ENCODE data around the gene LYZL1.
"Not testable (repeated sequence)": the region's sequence is repeated elsewhere in the genome, so short reads cannot be mapped to it uniquely, and the experiment has no call there.

The LYZL1 gene

DNA sequence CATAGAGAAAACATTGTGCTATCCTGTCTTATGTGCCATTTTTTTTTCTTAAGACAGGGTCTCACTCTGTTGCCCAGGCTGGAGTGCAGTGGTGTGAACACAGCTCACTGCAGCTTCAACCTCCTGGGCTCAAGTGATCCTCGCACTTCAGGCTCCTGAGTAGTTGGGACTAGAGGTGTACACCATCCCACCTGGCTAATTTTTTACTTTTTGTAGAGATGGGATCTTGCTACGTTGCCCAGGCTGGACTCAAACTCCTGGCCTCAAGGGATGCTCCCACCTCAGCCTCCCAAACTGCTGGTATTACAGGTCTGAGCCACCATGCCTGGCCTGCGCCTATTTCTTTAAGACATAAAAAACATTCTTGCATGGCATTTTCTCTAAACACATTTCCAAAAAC, 20.6 kb downstream of the LYZL1 start:
- TF ChIP-seq CTCF (IDR thresholded peaks at IDR 0.05; ENCODE audit: low read depth, low read length), result no peak
- no peak for DNase-seq (ENCODE audit: extremely low read depth, low read depth)

GRCh38 chr10:29310463-29310862, 21.6 kb downstream of the LYZL1 start:
- DNase-seq (ENCODE audit: extremely low read depth, low read depth), result not testable (repeated sequence)

DNA sequence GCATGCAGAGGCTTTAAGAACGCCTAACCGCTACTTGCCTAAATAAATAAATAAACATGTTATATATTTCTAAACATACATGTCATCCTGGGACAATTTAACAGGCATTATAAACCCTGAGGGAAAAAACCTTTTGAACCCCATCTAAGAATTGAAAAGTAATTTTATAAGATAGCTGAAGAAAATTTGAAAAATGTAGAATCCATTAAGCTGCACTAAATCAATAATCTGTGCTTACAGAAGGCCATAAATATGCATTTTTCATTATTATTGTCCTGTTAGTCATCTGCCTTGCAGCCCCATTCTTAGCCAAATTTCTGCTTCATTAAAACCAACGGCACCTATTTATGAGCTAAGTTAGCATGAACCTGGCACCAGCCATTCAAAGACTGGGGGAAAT, 24.2 kb downstream of the LYZL1 start:
- no peak for TF ChIP-seq CTCF (IDR thresholded peaks at IDR 0.05; ENCODE audit: low read depth, low read length)
- no peak for DNase-seq (ENCODE audit: extremely low read depth, low read depth)

DNA sequence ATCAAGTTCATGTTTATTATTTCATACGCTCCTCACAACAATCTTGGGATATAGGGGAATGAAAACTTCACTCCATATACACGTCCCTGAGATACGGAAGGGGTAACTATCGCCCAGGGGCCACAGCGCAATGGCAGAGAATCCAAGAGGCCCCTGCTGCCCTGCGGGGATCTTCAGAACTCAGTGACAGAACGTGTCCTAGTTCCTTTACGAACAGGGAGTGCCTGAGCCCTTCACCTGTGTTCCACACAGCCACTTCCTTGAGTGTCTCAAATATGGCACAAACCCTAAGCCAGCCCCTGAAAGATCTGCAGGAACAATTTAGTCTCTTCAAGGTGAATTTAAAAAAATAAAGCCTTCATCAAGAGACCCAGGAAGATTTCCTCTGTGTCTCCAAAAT, 25.9 kb downstream of the LYZL1 start:
- no peak for TF ChIP-seq CTCF (IDR thresholded peaks at IDR 0.05; ENCODE audit: low read depth, low read length)
- no peak for DNase-seq (ENCODE audit: extremely low read depth, low read depth)

GRCh38 chr10:29315814-29316213, 26.9 kb downstream of the LYZL1 start:
- no peak for TF ChIP-seq CTCF (IDR thresholded peaks at IDR 0.05; ENCODE audit: low read depth, low read length)
- DNase-seq (ENCODE audit: extremely low read depth, low read depth), result no peak

DNA sequence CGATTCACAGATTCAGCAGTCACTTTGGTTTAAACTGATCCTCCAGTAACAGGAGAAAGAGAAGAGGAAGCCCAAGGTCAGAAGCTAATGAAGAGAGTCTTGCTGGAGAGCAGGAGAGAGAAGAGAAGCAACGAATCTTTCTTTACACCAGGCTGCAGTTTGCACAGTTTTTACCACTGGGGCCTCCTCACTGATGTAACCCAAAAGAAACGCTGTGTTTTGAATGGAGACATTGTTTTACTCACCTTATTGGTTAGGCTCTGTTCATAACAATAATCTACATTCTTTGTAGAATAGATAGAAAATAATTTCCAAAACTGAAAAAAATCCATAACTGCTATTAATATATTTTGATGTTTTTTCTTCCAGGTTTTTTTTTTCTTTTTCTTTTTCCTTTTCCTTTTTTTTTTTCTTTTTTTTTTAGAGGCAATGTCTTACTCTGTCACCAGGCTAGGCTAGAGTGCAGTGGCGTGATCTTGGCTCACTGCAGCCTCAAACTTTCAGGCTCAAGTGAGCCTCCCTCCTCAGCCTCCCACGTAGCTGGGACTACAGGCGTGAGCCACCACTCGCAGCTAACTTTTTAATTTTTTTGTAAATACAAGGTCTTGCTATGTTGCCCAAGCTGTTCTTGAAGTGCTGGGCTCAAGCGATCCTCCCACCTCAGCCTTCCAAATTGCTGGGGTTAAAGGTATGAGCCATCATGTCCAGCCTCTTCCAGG, 27.6 kb downstream of the LYZL1 start:
- no peak for DNase-seq (ENCODE audit: extremely low read depth, low read depth)
- no peak for TF ChIP-seq CTCF (IDR thresholded peaks at IDR 0.05; ENCODE audit: low read depth, low read length)

DNA sequence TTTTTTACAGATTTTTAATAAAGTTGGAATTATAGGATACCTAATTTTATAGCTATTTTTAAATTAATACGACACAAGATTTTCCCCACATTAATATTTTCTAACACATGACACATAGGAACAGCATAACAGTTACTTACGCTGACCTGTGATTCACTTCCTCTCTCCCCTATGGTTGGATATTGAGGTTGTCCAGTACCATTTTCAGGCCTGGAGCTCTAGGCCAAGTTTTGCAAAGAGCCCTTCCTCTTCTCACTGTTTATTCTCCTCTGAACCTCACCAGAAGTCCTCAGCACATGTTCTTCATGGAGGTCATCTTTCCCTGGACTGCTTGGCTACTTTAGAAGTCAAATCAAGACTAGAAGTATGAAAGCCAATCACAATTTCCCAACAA, 28.2 kb downstream of the LYZL1 start:
- DNase-seq (ENCODE audit: extremely low read depth, low read depth), result no peak
- TF ChIP-seq CTCF (IDR thresholded peaks at IDR 0.05; ENCODE audit: low read depth, low read length), result no peak

GRCh38 chr10:29317423-29318021, 28.7 kb downstream of the LYZL1 start:
- no peak for TF ChIP-seq CTCF (IDR thresholded peaks at IDR 0.05; ENCODE audit: low read depth, low read length)
- no peak for DNase-seq (ENCODE audit: extremely low read depth, low read depth)

- not testable (repeated sequence) for DNase-seq (ENCODE audit: extremely low read depth, low read depth)
Measured at GRCh38 chr10:29318141-29319071, 29.5 kb downstream of the LYZL1 start.

Measured in AG09319 (cell line).